Panc1 (cell line): ENCODE results near the gene SPEG.

Source experiments
- CTCF ChIP-seq: fragments of 450-650 bp; IDR thresholded peaks from 2 replicates; pipeline ENCODE4 v1.5.1; 2017; ENCODE audit warnings: mild to moderate bottlenecking
- POLR2AphosphoS5 ChIP-seq: IDR thresholded peaks from 2 replicates; pipeline ENCODE4 v1.6.1; 2012; ENCODE audit warnings: mild to moderate bottlenecking, low read depth, low read length, moderate library complexity
- TCF7L2 ChIP-seq: IDR thresholded peaks from 2 replicates; pipeline ENCODE4 v1.6.1; 2011; ENCODE audit warnings: mild to moderate bottlenecking, low read depth, low read length, inconsistent platforms
- TF ChIP-seq, protein P1 (sequence below), 2 experiments: IDR thresholded peaks; 2 replicates each; pipeline ENCODE4 v1.6.1; 2011 to 2012; ENCODE audit warnings: low read depth in 2 of 2, control low read depth in 1 of 2, low read length in 1 of 2, mild to moderate bottlenecking in 1 of 2, moderate library complexity in 1 of 2; ENCODE audit not compliant: insufficient read depth in 1 of 2

DNA sequence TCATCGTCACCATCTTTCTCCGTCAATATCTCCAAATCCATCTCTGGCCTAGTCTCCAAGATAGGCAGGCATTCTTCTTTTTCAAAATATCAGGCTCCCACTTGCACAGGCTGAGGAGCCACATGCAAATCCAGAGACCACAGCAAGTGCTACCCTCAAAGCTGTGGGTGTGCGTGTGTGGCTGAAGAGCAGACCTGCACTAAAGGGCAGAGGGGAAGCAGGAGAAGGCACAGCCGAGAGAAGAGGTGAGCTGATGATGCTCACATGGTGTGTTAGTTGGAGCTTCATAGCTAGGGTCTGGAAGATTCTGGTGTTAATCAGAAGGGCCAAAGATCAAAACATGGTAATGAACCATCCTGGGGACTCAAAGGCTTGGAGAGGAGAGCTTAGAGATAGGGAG, 3.8 kb downstream of the SPEG start:
- no peak for TF ChIP-seq TCF7L2
- TF ChIP-seq CTCF, result no peak
- TF ChIP-seq, protein P1, sequence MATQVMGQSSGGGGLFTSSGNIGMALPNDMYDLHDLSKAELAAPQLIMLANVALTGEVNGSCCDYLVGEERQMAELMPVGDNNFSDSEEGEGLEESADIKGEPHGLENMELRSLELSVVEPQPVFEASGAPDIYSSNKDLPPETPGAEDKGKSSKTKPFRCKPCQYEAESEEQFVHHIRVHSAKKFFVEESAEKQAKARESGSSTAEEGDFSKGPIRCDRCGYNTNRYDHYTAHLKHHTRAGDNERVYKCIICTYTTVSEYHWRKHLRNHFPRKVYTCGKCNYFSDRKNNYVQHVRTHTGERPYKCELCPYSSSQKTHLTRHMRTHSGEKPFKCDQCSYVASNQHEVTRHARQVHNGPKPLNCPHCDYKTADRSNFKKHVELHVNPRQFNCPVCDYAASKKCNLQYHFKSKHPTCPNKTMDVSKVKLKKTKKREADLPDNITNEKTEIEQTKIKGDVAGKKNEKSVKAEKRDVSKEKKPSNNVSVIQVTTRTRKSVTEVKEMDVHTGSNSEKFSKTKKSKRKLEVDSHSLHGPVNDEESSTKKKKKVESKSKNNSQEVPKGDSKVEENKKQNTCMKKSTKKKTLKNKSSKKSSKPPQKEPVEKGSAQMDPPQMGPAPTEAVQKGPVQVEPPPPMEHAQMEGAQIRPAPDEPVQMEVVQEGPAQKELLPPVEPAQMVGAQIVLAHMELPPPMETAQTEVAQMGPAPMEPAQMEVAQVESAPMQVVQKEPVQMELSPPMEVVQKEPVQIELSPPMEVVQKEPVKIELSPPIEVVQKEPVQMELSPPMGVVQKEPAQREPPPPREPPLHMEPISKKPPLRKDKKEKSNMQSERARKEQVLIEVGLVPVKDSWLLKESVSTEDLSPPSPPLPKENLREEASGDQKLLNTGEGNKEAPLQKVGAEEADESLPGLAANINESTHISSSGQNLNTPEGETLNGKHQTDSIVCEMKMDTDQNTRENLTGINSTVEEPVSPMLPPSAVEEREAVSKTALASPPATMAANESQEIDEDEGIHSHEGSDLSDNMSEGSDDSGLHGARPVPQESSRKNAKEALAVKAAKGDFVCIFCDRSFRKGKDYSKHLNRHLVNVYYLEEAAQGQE (IDR thresholded peaks at IDR 0.05; ENCODE audit: insufficient read depth in 1 of 2, low read depth in 2 of 2, low read length in 1 of 2), result no peak
- TF ChIP-seq POLR2AphosphoS5, result no peak
